ENCODE results near the gene KIF3B.
"Not testable (repeated sequence)": the region's sequence is repeated elsewhere in the genome, so short reads cannot be mapped to it uniquely, and the experiment has no call there.

The KIF3B gene

DNA sequence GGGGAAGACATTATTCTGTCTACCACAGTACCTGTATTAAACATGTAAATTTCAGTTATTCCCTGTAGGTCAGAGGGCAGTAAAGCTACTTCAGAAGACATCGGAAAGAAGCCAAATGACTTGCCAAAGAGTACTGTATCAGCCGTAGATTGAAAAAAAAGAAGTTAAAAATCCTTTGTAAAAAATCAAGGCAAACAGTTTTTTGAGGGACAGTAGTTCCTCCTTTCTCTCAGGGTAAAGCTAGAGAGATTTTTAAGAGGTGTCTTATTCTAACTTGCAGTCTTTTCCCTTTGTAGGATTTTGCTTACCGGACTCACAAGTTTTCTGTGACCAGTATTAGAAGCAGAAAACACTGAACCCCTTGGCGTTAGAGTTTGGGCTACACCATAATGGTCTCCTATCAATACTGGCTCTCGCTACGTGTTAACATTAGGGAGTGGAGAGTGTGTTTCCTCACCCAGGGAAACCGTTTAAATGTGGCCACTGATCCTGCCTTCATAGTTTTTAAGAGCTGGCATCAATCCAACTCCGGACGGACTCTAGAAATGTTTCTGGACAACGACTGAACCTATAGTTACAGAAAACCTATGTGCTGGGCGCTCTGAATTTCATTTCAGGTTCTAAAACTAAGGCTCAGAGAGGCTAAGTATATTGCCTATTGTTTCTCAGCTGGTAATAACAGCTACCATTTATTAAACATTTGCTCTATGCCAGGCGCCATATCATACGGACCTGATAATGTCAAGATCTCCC lies 79.3 kb downstream of the KIF3B start:
- DNase-seq (ENCODE audit: low read depth in 2 of 2), result no peak

DNA sequence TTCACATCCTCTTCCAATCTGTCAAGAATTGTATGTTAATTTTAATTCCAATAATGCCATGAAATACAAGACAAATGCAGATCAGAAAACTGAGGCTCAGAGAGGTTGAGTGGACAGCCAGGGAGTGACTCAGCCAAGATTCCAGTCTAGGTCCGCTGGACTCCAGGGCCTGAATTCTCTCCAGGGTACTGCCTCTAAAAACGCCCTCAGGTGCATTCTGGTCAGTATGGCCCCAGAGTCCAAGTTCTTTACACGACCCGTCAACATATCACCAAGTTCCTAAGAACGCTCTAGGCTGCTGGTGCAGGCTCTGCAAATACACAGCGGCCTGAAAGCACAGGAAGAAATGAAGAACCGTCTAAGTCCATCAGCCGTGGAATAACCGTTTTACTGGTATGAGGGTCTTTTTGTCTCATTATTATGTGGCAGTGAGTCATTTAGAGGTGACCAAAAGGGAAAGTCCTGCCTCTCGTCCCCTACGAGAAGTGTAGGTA lies 80.0 kb downstream of the KIF3B start:
- DNase-seq (ENCODE audit: low read depth in 2 of 2), result no peak

DNA sequence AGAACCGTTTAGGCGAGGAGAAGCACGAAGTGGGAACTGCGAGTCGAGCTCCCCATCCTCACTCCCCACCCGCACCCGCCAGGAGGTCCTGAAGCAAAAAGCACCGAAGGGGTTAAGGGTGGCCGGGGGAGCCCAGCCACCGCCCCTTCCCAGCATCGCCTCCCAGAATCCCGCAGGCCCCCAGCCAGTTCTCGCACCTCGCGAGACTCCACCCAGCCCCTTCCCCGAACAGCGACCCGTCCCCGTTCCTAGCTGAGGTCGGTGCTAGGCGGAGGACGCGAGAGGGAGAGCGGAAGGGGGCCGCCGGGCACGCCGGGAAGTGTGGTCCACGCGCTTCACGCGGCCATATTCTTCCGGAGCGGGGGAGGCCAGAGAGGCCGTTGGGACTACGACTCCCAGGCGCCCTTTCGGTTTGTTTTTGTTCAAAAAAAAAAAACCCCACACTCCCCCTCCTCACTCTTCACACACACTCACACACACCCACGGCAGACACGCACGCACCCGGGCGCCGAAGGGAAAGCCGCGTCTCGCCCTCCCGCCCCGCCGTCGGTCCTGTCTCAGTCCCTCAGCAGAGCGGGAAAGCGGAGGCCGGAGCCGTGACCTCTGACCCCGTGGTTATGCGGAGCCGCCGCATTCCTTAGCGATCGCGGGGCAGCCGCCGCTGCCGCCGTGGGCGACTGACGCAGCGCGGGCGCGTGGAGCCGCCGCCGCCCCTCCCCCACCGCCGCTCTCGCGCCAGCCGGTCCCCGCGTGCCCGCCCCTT lies 80.6 kb downstream of the KIF3B start, which contains the start of gene ASXL1:
TSS of gene ASXL1 (plus strand) at position 463 of the 763 bp plus-strand sequence. CDS start 445 bp downstream, outside the sequence.
- peak; percentile 84 to 88 for DNase-seq (ENCODE audit: low read depth in 2 of 2)

DNA sequence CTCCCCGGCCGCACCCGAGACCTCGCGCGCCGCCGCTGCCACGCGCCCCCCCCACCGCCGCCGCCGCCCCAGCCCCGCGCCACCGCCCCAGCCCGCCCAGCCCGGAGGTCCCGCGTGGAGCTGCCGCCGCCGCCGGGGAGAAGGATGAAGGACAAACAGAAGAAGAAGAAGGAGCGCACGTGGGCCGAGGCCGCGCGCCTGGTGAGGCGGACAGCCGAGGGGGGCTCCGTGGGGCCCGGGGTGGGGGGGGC lies 81.1 kb downstream of the KIF3B start:
- no peak for DNase-seq (ENCODE audit: low read depth in 2 of 2)

DNA sequence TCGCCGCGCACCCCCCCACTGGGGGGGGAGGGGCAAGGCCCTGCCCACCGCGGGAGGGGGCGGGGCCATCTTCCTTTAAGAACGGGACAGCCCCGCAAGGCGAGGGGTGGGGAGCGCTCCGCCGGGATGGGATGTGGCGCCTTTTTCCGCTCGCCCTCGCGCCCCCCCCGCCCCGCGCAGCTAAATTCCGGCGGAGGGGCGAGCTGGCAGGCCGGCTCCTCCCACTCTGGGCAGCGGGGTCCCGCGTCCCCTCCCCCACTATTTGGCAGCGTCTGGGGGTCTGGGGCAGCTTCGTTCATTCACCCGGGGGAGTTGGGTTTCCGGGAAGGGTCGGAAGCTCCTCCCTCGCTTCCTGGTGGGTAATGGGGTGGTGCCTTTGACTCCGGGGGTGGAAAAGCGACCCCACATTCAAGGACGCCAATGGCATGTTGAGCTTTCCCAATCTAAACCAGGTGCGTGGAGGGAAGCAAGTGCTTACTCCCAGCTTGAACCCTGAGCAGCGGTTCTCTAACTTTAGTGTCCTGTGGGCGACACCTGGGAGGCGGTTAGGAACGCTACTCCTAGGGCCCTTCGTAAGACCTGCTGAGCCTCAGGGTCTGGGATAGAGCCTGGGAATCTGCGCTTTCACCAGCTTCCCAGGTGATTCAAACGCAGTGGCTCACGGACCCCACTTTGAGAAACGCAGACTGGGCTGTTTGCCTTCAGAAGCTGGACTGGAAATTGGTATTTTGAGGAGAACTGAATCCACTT lies 81.6 kb downstream of the KIF3B start:
- peak; percentile 51 to 63 for DNase-seq (ENCODE audit: low read depth in 2 of 2)

DNA sequence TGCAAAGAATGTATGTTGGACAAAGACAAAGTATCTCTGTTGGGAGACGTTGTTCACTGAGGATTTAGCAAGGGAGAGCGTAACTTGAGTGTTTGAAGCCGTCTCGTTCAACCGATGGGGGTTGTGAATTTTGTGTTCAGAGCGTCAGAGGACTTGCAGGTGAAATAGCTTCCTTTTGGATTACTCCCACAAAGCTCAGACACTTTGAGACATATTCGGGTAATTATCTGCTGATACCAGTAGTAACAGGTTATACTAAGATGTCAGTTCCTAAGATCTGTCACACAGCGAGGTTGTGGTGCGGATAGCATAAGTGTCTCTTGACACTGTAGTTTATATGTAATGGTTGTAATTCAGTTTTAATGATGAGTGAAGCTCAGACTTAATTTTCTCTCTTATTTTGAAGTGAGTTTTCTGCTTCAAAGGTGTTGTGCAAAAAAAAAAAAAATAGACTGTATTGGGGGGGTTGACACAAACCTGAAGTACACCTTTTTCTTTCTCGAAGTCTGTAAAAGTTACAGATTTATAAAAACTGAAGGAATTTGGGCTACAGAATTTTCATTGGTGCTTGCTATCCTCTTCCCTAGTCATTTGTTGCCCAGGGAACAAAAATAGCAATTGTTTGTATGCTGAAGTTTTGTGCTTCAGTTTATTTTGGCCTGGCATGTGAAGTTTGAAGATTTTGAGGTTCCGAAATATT lies 82.3 kb downstream of the KIF3B start:
- DNase-seq (ENCODE audit: low read depth in 2 of 2), result no peak

DNA sequence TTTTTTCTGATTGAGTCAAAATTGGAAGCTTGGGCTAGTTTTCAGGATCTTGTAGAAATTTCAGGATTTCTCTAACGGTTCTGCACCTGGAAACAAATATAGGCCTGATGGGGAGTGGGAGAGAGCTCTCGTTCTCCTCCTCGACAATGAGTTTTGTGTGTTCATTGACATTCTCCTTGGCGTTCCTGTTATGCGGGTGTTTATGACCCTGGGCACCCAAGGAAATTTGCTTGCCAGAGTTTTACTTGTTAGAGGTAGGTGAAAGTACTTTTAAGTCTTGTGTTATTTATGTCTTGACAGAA lies 82.8 kb downstream of the KIF3B start:
- no peak for DNase-seq (ENCODE audit: low read depth in 2 of 2)

DNA sequence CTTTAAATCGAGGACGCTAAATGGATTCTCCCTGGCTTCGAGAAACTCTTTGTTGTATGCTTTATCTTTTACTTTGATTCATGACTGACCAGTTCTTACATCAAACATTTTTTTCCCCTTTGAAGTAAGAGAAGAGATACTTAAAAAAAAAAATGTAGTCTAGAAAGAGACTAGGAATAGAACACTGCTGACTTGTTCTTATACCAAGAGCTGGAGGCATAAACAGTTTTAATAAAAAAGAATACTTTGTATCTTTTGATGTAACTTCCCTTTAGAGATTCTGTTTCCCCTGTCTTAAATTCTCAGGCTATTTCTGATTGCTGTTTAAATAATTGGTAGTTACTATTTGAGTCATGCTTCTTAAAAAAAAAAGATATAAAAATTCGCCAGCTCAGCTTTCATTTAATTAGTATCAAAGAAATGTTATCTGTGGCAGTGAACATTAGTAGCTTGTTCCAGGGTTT lies 85.5 kb downstream of the KIF3B start:
- no peak for DNase-seq (ENCODE audit: low read depth in 2 of 2)

DNA sequence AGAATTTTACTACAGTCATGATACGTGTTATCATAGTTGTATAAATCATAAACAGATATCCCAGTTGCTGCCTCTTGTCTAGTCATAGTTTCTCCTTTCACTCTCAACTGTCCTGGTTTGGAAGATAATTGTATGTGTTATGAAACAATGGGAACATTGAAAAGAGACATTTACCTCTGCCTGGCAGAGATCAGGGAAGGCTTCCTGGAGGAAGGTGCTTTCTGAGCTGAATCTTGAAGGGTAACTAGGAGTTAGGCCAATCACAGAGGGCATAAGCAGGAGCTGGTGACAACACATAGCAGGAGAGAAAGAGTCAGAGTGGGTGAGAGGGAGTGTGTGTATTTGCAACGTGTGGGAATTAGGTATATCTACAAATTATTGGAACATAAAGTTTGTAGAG lies 86.0 kb downstream of the KIF3B start:
- DNase-seq (ENCODE audit: low read depth in 2 of 2), result no peak

DNA sequence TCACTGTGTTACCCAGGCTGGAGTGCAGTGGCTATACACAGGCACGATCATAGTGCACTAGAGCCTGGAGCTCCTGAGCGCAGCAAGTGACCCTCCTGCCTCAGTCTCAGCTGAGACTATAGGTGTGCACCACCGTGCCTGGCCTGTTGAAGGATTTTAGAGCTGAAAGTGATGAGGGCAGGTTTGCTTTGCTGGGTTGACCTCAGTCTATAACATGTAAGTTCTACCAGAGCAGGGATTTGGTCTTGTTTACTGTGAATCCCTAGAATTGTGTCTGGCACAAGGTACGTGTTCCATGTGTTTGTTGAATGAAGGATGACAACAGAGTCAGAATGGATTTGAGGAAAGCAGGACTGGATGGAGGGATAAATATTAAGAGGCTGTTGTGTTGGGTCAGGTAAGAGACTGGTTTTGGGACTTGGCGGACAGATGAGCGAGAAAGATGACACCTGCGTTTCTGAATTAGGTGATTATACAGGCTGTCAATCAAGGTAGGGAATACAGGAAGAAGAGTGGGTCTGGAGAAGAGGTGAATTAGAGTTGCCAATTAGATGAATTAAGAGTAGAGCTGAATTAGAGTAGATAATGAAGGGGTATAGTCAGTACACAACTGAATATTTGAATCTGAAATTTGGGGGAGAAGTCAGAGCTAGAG lies 87.2 kb downstream of the KIF3B start:
- DNase-seq (ENCODE audit: low read depth in 2 of 2), result no peak

DNA sequence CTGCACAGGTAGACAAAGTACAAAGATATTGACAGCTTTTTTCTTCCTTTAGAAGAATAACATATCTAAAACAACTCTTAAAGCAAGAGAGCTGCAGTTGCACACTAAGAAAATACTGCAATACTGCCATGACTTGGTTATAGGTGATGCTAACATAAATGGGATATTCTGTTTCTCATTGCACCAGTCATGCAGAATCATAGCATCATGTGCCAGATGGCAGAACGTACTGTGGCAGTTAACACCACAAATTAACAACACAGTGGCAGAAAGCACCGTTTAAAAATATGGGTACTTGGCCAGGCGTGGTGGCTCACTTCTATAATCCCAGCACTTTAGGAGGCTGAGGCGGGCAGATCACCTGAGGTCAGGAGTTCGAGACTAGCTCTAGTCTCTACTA lies 88.1 kb downstream of the KIF3B start:
- no peak for DNase-seq (ENCODE audit: low read depth in 2 of 2)

DNA sequence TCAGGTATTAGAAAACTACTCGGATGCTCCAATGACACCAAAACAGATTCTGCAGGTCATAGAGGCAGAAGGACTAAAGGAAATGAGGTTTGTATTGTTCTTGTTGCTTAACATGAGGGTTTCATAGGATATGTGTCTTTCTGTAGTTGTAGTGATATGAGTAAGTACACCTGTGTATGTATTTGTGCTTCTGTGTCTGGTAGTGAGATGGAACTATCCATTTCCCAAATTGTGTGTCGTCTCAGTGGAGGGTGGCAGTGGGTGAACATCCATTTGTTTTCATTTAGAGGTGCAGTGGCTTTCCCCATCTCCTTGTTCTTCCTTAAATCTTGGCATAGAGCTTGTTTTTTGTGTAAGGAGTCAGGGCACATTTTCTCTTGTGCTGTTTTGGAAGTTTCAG lies 88.9 kb downstream of the KIF3B start:
- DNase-seq (ENCODE audit: low read depth in 2 of 2), result no peak

DNA sequence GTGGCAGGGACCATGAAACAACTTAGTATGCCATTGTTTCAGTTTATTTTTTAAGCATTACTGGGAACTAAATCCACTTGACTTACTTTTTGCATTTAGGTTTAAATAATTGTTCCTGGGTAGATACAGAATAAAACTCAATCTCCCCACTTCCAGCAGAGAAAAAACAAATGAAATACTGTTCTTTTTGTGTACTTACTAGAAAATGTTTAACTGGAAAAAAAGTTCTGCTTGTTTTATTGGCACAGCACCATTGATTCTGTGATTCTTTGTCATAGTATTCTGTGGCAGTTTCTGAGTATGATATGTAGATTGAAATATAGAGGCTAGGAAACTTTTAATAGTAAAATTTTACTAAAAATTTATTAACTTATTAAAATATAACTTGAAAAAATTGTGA lies 90.9 kb downstream of the KIF3B start:
- no peak for DNase-seq (ENCODE audit: low read depth in 2 of 2)

DNA sequence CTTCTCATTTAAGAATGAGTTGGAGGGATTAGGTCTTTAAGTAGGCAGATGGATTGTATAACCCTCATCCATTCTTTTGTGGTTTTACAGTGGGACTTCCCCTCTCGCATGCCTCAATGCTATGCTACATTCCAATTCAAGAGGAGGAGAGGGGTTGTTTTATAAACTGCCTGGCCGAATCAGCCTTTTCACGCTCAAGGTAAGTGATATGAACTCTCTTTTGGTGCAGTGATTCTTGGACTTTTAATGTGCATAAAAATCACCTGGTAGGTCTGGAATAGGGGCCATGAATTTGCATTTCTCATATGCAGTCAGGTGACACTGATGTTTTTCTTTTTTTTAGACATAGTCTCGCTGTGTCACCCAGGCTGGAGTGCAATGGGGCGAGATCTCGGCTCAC lies 91.5 kb downstream of the KIF3B start:
- no peak for DNase-seq (ENCODE audit: low read depth in 2 of 2)

DNA sequence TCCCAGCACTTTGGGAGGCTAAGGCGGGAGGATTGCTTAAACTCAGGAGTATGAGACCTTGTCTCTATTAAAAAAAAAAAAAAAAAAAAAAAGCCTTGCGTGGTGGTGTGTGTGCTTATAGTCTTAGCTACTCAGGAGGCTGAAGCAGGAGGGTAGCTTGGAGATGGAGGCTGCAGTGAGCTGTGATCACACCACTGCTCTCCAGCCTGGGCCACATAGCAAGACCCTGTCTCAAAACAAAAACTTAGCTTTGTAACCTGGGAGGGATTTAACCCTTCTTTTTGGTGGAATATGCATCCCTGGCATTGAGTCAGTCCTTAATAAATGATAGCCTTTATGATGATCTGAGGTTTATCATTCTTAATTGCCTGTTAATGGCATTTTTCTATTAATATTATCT lies 93.4 kb downstream of the KIF3B start:
- no peak for DNase-seq (ENCODE audit: low read depth in 2 of 2)

DNA sequence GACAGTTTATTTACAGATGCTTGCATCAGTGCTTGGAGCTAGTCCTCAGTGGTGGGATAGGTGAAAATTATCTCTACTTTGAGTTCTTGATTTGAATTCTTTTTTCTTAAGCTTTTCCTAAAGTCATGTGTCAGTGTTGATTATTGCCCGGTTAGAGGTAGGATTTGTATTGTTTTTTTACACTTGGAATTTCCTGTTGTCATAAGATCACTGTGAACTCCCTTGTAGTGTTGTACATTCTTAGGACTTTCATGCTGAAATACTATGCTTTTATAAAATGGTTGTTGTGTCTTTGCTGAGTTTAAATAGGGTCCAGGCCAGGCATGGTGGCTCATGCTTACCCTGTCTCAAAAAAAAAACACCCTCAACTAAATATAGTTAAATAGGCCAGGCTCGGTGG lies 101.0 kb downstream of the KIF3B start:
- no peak for DNase-seq (ENCODE audit: low read depth in 2 of 2)

DNA sequence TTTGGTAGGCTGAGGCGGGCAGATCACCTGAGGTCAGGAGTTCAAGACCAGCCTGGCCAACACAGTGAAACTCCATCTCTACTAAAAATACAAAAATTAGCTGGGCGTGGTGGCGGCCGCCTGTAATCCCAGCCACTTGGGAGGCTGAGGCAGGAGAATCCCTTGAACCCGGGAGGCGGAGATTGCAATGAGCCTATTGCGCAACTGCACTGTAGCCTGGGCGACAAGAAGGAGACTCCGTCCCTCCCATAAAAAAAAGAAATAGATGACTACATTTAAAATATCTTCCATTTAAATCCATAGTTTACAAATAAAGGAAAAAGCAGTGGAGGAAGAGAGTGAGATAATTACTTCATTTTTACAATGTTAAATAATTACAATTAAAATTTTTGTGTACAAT lies 102.6 kb downstream of the KIF3B start:
- DNase-seq (ENCODE audit: low read depth in 2 of 2), result not testable (repeated sequence)

DNA sequence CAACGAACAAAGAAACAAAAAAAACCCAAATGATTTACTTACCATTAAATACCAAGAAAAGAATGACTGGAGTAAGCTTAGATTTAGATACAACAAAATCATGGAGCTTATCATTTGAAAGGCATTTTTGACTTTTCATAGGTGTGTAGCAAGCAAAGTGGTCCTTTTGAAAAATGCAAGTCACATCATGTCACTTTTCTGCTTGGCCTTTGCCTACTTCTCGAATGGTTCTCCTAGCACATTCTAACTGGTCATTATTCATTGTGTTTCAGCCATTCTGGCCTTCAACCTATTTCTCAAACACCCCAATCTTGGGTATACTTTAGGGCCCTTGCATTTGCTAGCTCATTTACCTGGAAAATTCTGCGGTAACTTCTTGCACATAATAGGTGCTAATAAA lies 103.3 kb downstream of the KIF3B start:
- no peak for DNase-seq (ENCODE audit: low read depth in 2 of 2)

DNA sequence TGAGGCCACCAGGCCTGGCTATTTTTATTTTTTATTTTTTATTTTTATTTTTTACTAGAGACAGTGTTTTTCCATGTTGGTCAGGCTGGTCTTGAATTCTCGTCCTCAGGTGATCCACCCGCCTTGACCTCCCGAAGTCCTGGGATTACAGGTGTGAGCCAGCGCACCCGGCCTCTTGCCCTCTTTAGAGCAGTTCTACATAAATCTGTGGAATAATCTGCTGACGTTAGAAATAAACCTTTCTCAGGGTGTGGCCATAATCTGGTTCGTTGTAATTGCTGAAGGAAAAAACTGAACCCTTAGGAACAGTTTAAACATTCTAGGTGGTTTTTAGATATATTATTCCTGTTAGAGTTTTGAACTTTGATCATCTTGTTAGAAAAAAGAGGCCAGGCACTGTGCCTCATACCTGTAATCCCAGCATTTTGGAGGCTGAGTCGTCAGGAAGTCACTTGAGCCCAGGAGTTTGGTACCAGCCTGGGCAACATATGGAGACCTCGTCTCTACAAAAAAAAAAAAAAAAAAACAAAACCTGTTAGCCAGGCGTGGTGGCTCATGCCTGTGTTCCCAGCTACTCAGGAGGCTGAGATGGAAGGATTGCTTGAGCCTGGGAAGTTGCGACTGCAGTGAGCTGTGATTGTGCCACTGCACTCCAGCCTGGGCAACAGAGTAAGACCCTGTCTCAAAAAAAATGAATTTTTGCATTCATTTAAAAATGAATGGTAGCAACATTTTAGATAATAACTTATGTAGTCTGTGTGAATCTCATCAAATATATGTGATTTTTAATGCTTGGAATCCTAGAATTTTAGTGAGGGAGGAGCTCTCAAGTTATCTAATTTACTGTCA lies 104.9 kb downstream of the KIF3B start:
- DNase-seq (ENCODE audit: low read depth in 2 of 2), result no peak

DNA sequence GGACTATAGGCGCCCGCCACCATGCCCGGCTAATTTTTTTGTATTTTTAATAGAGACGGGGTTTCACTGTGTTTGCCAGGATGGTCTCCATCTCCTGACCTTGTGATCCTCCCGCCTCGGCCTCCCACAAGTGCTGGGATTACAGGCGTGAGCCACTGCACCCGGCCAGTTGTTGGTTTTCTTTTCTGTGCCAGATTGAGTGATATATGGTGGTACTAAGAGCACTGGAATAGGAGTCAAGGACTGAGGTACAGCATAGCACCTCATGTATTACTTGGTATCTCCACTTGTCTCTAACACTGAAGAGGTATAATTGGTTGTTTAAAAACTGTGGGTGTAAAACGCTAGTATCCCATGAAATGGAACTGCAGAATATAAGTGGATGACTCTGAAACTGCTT lies 106.0 kb downstream of the KIF3B start:
- not testable (repeated sequence) for DNase-seq (ENCODE audit: low read depth in 2 of 2)
